Pancreas (tissue), 10 donors: ENCODE data around the gene ZNRD2. TPM values are rescaled to one million over a fixed set of nuclear protein-coding genes. Genes with fewer than 3 reads are reported as not detected.

Source experiments
- ATAC-seq, 4 donors: fragments of 200-7000 bp; cut with Tn5 transposase; one replicate each; pipeline versions ENCODE4 v1.8.0 to v1.9.1; 2020; ENCODE audit warnings: mild to moderate bottlenecking in 4 of 4, moderate library complexity in 4 of 4
- DNase-seq, 6 donors: peaks; one replicate each; pipeline ENCODE4 v3.0.0-alpha.2; 2020
- FAIRE-seq: peaks from 2 replicates; lab custom pipeline; 2012; peaks lifted over from hg19 to GRCh38; lab: Jason Lieb, UNC
- H3K27ac ChIP-seq, 4 donors: fragments of 200-600 bp; sonication (generic); 1 replicate in 3 of 4; 2 replicates in 1 of 4; pipeline versions ENCODE4 v1.5.0 to v1.8.0; 2020
- H3K27me3 ChIP-seq, 4 donors: fragments of 200-600 bp; one replicate each; pipeline ENCODE4 v1.8.0; 2021
- H3K36me3 ChIP-seq, 3 donors: fragments of 200-600 bp; sonication (generic) in 1 of 3; one replicate each; pipeline versions ENCODE4 v1.5.0 to v1.8.0; 2020 to 2021
- H3K4me1 ChIP-seq, 3 donors: fragments of 200-600 bp; one replicate each; pipeline ENCODE4 v1.8.0; 2021
- H3K4me3 ChIP-seq, 4 donors: fragments of 200-600 bp; sonication (generic) in 2 of 4; one replicate each; pipeline versions ENCODE4 v1.5.0 to v1.8.0; 2020 to 2021
- H3K9me3 ChIP-seq, 4 donors: fragments of 200-600 bp; one replicate each; pipeline ENCODE4 v1.8.0; 2021
- WGBS, 2 donors: extraction: QIAGEN DNeasy Blood & Tissue Kit; methylation state at CpG; one replicate each; pipeline ENCODE4 v1.1.7; 2013; 5-methylcytosine and 5-hydroxymethylcytosine counted together
- intact Hi-C, 3 donors: fragments of 100-400 bp; cut with DNase I; formaldehyde crosslinking; loops; one replicate each; pipeline versions ENCODE4 v1.11.1 to v1.14.2; 2022
- polyA plus RNA-seq, 2 donors: library from polyadenylated mRNA; stranded (reverse); fragments of 200-250 nt; gene quantifications; one replicate each; pipeline ENCODE4 v1.2.3, GENCODE V29; 2013
- total RNA-seq, 6 donors: library from RNA; stranded (reverse); fragmentation: NEBNext Ultra II Directional in 4 of 6; extraction: Animal tissue kit (Norgen Biotek cat#: 25700) in 4 of 6; gene quantifications; one replicate each; pipeline versions ENCODE4 v1.2.1 to v1.2.4, GENCODE V29; 2021 to 2023
- TF ChIP-seq, protein P1 (sequence below), 4 donors: fragments of 200-600 bp; sonication (generic) in 3 of 4; IDR thresholded peaks; one replicate each; pipeline versions ENCODE4 v1.5.0 to v1.8.0; 2021; ENCODE audit warnings: antibody characterized with exemption in 4 of 4
- donor health status: healthy with polysubstance abuse.
- donor health status: DM: no; HTN: no; CAD: no; lungs with moderate emphysema.
- donor health status: DM: no; HTN: no; CAD: no.
- donor health status: control.
- donor health status: control.
- donor health status: Bipolar disorder and iron deficiency.
- donor health status: DM: yes; HTN: yes; CAD: no.
- donor health status: DM: no; HTN: no; CAD: no.
- donor health status: DM: no; HTN: no; CAD: no.
- donor health status: DM: yes; HTN: yes; CAD: no.

The ZNRD2 gene
- total and polyA plus RNA-seq, 8 donors: 17.8 to 34.8 (median 22.6) TPM

DNA sequence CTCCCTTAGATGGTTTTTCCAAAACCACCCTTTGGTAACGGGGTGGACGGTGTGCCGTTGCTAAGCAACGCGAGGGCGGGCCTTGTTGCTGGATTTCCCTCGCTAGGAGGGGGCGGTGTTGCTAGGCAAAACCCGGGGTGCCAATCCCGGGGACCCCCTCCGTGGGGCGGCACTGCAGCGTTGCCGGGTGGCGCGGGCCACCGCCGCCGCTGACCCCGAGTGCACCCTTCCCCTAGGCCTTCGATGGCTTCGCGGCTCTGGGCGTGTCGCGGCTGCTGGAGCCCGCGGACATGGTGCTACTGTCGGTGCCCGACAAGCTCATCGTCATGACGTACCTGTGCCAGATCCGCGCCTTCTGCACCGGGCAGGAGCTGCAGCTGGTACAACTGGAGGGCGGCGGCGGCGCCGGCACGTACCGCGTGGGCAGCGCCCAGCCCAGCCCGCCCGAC is 14.5 kb downstream of the ZNRD2 start:
- no peaks in the 10 kb centered on the region for H3K36me3 ChIP-seq
- FAIRE-seq (no peak), DNase-seq (peak in 1 of 6 donors; percentile 40), ATAC-seq (peak in 2 of 4 donors; percentile 20 to 43)
- no peak overlapping the region for H3K27ac ChIP-seq
- H3K9me3 ChIP-seq: no peaks in the 10 kb centered on the region
- H3K4me1 ChIP-seq: no peaks in the 10 kb centered on the region
- no peaks in the 10 kb centered on the region for H3K27me3 ChIP-seq
- WGBS, 2 donors: 27% methylated on average over 44 to 46 of the region's 46 CpGs
- intact Hi-C loops: loop anchor here in 1 of 3 donors (10.0 kb wide), 1 partner anchor 50 kb away; no protein-coding TSS in a partner anchor
- H3K4me3 ChIP-seq: no peak overlapping the region
- TF ChIP-seq, protein P1, sequence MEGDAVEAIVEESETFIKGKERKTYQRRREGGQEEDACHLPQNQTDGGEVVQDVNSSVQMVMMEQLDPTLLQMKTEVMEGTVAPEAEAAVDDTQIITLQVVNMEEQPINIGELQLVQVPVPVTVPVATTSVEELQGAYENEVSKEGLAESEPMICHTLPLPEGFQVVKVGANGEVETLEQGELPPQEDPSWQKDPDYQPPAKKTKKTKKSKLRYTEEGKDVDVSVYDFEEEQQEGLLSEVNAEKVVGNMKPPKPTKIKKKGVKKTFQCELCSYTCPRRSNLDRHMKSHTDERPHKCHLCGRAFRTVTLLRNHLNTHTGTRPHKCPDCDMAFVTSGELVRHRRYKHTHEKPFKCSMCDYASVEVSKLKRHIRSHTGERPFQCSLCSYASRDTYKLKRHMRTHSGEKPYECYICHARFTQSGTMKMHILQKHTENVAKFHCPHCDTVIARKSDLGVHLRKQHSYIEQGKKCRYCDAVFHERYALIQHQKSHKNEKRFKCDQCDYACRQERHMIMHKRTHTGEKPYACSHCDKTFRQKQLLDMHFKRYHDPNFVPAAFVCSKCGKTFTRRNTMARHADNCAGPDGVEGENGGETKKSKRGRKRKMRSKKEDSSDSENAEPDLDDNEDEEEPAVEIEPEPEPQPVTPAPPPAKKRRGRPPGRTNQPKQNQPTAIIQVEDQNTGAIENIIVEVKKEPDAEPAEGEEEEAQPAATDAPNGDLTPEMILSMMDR (IDR thresholded peaks at IDR 0.05): no peak

DNA sequence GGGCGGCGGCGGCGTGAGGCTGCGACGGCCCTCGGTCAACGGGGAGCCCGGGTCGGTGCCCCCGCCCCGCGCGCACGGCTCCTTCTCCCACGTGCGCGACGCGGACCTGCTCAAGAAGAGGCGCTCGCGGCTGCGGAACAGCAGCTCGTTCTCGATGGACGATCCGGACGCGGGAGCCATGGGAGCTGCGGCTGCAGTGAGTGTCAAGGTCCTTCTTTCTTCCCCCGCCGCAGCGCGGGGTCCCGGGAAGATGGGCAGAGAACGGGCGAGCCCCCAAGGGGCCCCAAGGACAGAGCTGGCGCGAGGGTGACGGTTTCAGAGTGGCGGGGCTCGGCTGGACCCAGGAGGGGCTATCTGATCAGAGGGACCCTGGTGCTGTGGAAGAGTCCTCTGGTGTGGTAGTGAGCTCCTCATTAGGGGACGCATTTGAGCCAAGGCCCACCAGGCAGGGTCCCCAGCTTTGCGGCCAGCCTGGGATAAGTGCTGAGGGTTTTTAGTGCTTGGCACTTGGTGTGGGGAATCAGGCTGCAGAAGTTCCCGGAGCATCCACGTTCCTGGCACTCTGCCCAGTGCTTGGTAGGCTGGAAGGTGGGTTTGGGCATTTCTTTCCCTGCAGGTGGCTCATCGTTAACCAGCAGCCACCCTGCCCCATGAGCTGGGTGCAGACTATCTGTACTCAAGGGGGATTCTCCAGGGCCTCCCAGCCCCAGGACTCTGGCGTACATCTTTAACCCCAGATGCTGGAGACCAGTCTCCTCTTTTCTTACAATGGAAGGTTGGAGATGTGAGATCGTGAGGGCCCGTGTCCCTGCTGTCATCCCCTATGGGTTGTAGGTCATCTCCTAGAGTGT is 15.3 kb downstream of the ZNRD2 start:
- Histone ChIP-seq H3K4me1 (no peaks in the 10 kb centered on the region), H3K27ac (no peak overlapping the region), H3K36me3 (no peaks in the 10 kb centered on the region), H3K9me3 (no peaks in the 10 kb centered on the region), H3K4me3 (no peak overlapping the region), H3K27me3 (no peaks in the 10 kb centered on the region)
- ATAC-seq (no peak), FAIRE-seq (no peak), DNase-seq (peak in 2 of 6 donors; percentile 66 to 75)
- 47 to 49% methylated on average over 47 to 51 of the region's 51 CpGs for WGBS, 2 donors
- TF ChIP-seq, protein P1 (IDR thresholded peaks at IDR 0.05): no peak
- intact Hi-C loops: loop anchor here in 1 of 3 donors (10.0 kb wide), 1 partner anchor 51 kb away; no protein-coding TSS in a partner anchor

DNA sequence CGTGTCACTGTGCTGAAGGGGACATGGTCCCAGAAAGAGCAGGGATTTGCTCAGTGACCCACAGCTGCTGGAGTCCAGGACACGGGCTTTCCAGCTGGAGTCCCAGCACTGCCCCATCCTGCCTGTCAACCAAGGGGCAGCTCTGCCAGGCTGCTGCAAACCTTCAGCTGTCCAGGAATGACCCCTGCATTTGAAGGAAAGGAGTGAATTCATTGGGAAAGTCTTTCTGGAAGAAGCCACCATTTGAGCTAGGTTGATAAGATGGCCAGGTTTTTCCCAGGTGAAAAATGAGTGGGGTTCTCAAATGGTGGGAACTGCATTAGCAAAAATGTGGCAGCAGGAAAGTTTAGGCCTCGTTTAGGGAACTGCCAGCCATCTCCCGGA is 16.0 kb downstream of the ZNRD2 start:
- DNase-seq: no peak
- H3K27ac ChIP-seq: no peak overlapping the region
- no peak for ATAC-seq
- intact Hi-C loops: loop anchor here in 1 of 3 donors (10.0 kb wide), 1 partner anchor 51 kb away; no protein-coding TSS in a partner anchor
- no peaks in the 10 kb centered on the region for H3K4me1 ChIP-seq
- no peaks in the 10 kb centered on the region for H3K36me3 ChIP-seq
- no peaks in the 10 kb centered on the region for H3K9me3 ChIP-seq
- no peaks in the 10 kb centered on the region for H3K27me3 ChIP-seq
- H3K4me3 ChIP-seq: no peak overlapping the region
- WGBS, 2 donors: 87 to 90% methylated on average over 4 of the region's 4 CpGs
- FAIRE-seq: no peak
- TF ChIP-seq, protein P1 (IDR thresholded peaks at IDR 0.05): no peak

DNA sequence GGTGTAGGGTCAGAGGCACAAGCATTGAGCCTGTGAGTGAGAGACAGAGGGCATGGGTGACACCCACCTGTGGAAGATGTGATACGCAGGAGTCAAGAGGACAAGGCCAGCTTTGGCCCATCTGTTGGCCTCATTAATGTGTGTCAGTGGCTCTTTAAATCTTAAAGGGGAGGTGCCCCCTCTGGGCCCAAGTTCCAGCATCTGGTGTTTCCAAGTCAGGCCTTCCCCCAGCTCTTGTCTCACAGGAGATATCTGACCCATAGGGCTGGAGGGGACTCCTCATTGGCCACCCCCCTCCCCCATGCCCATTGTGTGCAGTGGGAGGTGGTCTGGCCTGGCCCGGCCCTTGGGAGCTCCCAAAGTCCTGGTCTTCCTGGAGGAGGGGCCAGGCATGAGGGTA is 16.4 kb downstream of the ZNRD2 start:
- Histone ChIP-seq H3K9me3 (no peaks in the 10 kb centered on the region), H3K27ac (no peak overlapping the region), H3K27me3 (no peaks in the 10 kb centered on the region), H3K4me1 (no peaks in the 10 kb centered on the region), H3K4me3 (no peak overlapping the region), H3K36me3 (no peaks in the 10 kb centered on the region)
- TF ChIP-seq, protein P1 (IDR thresholded peaks at IDR 0.05): no peak
- intact Hi-C loops: loop anchor here in 1 of 3 donors (10.0 kb wide), 1 partner anchor 52 kb away; no protein-coding TSS in a partner anchor
- FAIRE-seq (no peak), ATAC-seq (no peak), DNase-seq (no peak)
- 76 to 85% methylated on average over 2 of the region's 2 CpGs for WGBS, 2 donors
